EL (cell line): ENCODE measurements around the gene FCHSD1.
A peak's percentile ranks its signal among the peaks of the same experiment; 100 is the strongest.

ENCODE experiments used
- DNase-seq: peaks from one replicate; pipeline ENCODE4 v3.0.0-alpha.2; 2016

Gene FCHSD1

DNA sequence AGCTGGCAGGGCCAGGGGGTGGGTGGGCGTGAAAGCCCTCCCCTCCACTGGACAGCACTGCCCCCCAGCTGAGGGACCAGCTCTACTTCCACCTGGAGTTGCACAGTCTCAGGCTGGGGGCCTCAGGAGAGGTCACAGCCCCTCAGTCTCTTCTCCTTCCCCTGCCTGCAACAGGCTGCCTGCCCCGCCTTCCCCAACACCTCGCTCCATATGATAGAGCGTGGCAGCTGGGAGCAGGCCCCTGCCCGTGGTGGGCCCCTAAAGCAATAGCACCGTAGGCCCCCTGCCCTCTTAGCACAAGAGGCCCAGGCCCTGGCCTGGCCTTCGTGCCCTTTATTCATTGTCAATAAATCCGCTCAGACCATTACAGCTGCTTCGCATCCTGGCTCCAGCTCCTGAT lies 10.5 kb downstream of the FCHSD1 start:
- no peak for DNase-seq

DNA sequence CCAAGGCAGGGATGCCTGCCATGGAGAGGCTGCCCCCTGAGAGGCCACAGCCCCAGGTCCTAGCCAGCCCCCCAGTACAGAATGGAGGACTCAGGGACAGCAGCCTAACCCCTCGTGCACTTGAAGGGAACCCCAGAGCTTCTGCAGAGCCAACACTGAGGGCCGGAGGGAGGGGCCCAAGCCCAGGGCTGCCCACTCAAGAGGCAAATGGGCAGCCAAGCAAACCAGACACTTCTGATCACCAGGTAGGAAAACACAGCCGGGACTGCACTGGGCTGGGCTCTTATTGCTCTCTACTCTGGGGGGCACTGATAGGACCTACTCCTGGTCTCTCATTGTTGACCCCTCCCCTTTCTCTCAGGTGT lies 11.2 kb downstream of the FCHSD1 start:
- no peak for DNase-seq

DNA sequence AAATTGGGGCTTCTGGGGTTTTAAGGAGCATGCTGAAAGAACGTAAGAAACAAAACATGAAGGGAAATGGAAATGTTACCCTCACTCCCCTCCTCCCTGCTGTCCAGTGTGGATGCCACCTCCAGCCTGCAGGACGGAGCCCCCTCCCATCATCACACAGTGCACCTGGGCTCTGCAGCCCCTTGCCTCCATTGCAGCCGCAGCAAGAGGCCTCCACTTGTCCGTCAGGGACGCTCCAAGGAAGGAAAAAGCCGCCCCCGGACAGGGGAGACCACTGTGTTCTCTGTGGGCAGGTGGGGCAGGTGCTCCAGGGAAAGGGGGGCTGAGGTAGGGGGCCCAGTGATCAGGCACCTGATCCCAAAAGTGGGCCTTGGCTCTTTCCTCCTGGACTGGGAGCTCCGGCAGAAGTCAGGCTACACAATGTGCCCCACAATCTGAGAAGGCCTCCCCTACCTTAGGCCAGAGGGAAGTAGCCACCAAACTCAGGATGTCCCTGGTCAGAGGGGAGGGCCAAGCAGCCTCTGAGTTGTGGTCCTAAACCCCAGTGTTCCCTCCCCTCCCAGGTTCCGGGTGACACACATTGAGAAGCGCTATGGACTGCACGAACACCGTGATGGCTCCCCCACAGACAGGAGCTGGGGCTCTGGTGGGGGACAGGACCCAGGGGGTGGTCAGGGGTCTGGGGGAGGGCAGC lies 11.7 kb downstream of the FCHSD1 start:
- DNase-seq = no peak

DNA sequence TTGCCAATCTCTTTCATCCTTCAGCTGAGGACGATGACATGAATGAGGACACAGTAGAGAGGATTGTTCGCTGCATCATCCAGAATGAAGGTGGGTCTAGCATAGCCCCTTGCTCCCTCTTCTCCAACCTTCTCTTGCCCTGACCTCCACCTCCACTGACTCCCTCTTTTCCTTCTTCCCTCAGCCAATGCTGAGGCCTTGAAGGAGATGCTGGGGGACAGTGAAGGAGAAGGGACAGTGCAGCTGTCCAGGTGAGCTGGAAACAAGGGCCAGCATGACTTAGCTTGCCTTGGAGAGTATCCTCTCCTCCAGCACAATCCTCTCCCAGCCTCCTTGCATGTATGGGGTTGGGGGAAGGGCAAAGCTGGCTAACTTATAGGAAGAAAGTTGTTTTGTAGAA lies 12.4 kb downstream of the FCHSD1 start:
- no peak for DNase-seq

DNA sequence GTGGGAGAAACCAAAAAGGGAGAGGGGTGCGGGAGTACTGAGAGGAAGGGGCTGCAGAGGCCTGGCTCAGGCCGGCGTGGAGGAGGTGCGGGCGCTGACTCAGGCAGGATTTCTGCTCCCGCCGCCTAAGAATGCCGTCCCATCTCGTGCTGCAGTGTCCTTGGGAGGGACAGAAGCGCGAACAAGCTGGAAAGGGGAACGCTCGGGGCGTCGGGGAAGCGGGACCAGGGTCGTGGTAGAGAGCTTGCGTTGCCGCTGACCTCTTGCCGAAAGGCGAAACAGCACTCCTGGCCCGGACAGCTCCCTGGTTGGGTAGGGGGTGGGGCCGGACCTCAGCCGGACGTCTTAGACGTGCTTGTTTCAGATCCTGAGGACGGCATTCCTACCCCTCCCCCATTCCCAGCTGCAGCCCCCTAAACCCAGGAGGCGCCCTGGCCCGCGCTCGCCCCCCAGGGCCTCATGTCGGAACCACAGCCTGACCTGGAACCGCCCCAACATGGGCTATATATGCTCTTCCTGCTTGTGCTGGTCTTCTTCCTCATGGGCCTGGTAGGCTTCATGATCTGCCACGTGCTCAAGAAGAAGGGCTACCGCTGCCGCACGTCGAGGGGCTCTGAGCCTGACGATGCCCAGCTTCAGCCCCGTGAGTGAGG lies 13.3 kb downstream of the FCHSD1 start:
- DNase-seq = peak; percentile 67

DNA sequence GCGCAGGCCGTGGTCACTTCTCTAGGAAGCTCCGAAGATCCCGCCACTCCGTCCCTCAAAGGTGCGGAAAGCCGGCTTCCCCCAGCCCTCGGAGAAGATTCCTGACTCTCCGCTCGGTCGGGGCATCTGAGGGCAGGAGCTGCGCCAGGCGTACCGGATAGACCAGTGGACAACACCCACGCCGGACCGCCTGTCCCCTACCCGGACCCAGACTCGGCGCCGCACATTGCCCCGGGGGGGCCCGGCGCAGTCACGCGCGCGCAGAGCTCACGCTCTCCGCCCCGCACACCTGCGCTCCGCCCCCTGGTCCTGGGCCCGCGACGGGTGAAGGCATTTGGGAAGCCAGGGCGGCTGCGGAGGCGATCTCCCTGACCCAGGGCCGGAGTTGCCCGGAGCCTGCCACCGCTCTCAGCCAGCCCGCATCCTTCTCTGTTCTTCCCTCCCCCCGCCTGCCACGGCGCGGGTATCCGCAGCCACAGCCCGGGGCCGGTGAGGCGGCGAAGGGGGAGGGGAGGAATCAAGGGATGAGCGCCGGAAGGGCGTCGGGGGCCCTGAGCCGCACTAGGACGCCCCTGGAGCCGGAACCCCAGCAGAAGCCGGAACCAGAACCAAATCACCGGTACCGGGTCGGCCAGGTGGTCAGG lies 14.0 kb downstream of the FCHSD1 start:
- DNase-seq = peak; percentile 30

DNA sequence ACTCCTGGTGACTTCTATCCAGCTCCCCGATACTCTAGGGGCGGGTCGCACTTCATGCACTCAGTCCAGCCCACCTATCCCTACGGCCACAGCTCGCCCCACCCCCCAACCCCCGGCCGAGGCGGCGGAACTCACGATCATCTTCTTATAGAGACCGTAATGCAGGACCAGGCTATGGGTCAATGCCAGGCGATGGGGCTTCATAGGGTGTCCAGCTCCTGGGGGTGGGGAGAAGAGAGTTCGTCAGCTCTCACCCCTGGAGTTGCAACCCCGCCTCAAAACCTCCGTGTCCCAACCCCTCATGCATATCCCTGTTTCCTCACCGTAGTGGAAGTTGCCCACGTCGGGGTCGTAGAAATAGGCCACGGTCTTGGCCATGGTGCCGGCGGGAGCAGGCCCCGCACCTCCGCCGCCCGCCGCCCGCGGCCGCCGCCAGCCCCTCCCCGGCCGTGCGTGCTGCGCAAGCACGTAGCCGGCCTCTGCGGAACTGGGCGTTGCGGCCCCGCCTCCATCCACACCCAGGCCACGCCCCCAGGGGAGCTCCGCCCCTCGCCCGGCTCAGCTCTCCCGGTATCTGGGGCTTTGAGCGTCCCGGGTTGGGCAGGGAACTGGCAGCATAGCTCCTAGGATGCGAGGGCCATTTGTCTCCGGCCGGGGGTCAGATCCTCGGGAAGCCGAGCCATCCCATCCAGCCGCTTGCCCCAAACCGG lies 14.7 kb downstream of the FCHSD1 start, which contains the start of the genes HDAC3 and RELL2:
Gene HDAC3 (minus strand): TSS at position 437 of the 710 bp plus-strand sequence. CDS start 59 bp downstream, at position 378.
Gene RELL2 (plus strand): TSS at position 585 of the 710 bp plus-strand sequence. CDS start 1,229 bp downstream, outside the sequence.
- peak; percentile 92 for DNase-seq

DNA sequence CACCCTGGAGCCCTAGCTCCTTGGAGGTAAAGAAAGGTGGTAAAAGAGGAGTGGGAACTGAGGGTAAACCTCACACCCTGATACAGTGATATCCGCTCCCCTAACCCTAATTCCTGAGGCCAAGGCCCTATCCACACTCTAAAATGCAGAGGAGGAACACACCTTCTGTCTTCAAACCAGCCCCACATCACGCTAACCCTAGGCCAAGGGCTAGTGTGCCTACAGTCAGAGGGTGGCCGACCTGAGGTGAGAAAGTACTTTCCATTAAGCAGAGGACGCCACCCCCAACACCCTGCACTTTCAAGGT lies 15.2 kb downstream of the FCHSD1 start:
- no peak for DNase-seq

DNA sequence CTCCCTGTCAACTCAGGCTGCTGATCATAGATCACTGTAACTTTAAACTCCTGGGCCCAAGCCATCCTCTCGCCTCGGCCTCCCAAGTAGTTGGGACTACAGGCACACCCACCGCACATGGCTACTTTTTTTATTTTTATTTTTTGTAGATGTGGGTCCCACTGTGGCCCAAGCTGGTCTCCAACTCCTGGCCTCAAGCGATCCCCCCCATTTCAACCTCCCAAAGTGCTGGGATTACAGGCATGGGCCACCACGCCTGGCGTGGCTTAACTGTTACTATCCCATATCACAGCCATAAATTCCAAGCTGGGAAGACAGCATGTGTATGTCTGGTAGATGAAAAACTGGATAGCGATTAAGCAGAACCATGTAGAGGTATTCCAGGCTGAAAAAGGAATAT lies 15.6 kb downstream of the FCHSD1 start:
- no peak for DNase-seq

DNA sequence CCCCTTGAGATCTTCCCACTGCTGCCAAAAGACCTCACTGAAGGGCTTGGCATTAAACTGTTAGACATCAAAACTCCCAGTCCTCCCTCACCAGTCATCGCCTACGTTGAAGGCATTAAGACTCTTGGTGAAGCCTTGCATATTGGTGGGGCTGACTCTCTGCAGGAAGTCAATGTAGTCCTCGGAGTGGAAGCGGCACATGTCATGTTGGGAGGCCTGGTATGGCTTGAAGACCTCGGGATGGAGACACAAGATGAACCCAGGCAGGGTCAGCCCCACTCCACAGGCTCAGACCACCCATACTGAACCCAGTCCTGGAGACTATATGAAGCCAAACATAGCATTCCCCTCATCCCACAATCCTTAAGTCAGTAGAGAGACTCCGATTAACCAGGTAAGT lies 16.5 kb downstream of the FCHSD1 start:
- DNase-seq = no peak

DNA sequence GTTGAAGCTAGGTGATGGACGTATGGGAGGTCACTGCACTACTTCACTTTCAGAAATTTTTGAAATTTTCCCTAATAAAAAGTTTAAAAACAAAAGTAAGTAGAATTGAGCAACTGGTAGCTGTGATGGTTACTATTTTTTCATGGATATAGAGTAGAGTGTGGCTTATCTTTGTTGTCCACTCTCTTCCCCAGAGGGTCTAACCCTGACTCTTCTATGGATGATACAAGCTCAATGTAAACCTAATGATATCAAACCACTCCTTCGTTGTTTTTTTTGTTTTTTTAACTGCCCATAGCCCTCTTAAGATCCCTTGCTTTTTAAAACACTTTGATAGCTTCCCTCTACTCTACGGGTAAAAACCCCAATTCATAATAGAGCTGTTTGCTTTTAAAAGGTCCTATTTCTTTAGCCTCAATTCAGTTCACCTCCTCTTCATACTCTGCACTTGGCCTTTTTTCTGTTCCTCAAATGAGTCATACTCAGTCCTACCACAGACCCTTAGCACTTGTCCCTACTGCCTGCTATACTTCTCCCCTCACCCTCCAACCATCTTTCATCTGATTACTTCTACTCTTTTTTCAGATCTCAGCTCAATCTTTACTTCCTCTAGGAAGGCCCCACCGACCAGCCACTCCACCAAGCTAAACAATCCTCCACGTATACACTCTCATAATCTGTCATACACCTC lies 17.2 kb downstream of the FCHSD1 start:
- no peak for DNase-seq

DNA sequence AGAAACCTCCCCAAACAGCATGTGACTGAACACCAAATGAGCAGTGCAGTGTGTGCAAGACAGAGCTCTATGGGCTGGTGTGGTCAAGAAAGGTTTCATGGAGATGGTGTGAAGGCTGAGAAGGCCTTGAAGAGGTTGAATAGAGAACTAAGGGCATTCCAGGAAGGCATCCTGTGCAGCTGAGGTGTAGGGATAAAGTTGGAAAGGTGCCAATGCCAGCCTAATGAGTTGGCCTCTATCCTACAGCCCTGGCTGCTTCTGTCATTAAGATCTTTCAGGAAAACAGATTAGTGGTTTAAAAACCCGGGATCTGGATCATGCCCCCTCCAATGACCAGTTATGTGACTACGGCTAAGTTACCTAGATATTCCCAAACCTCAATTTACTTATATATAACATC lies 18.6 kb downstream of the FCHSD1 start:
- DNase-seq = no peak

DNA sequence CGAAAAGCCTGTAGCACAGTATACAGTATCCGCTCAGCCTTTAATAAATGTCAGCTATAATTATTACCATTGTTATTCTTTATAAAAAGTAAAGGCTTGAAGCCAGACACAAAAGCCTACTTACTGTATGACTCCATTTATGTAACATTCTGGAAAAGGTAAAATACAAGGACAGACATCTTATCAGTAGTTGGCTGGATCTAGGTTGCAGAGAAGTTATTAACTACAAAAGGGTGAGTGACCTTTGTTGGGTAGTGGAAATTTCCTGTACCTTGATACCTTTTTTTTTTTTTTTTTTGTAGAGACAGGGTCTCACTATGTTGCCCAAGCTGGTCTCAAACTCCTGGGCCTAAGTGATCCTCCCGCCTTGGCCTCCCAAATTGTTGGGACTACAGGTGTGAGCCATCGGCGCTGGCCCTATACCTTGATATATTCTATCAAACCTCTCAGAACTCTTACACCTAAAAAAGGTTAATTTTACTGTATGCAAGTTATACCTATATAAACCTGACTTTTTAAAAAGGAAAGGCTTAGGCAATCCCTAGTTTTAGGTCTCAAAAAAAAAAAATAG lies 20.6 kb downstream of the FCHSD1 start:
- no peak for DNase-seq

DNA sequence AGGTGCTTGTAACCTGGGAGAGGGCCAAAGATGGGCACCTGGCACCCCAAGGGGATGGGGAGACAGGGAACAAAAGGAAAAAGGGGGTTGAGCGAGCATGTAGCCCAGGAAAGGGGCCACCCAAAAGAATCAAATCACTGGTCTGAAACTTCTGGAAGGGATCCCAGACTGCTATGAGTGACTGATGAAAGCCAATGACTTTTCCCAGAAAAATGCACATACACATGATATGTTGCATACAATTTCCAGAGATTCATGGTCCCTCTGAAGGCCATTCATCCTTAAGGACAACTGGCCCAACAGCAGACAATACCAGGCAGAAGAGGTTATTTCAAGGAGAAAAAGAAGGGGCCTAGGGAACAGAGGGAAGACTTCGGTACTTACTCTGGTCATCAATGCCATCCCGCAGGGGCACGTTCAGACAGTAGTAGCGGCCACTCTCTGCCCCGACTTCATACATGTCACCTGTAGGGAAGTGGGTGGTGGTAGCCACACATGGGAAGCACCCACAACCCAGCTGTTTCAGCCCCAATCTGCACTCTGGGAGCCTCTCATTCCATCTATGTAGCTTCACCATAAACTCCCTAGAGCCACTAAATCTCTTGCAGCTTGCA lies 22.9 kb downstream of the FCHSD1 start:
- DNase-seq = peak; percentile 39

DNA sequence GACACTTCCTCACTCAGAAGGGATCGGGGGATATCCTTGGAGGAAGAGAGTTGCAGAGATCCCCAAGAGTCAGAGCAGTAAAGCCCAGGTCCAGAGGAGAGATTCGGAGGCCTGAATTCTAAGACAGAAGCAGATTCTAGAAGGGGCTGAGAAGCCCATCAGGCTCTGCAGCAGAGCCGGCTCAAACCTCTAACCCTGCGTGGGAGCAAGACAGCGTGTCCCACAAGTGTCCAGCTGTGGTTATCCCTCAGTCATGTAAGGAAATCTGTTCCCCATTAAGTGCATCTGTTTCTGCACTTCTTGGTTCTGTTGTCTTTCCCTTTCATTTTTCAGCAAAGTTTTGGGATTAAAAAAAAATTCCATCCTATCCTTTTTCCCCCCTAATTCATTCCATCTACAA lies 27.6 kb downstream of the FCHSD1 start:
- DNase-seq = no peak

DNA sequence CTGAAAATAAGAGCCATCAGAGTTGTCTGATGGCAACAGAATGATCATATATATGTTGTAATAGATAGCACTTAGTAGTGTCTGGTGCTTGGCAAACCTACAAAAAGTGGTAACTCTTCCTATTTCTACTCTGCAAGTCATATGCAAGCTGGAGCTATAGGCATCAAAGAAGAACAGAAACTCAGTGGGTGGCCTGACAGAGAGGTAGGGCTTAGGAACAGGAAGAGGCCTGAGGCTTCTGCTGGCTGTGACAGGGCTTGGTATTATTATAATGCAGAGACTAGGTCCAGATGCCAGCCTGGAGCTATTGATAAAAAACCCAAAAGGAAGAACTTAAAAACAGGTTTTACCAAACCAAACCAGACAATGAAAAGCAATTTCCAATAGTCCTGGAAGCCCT lies 28.0 kb downstream of the FCHSD1 start:
- no peak for DNase-seq

DNA sequence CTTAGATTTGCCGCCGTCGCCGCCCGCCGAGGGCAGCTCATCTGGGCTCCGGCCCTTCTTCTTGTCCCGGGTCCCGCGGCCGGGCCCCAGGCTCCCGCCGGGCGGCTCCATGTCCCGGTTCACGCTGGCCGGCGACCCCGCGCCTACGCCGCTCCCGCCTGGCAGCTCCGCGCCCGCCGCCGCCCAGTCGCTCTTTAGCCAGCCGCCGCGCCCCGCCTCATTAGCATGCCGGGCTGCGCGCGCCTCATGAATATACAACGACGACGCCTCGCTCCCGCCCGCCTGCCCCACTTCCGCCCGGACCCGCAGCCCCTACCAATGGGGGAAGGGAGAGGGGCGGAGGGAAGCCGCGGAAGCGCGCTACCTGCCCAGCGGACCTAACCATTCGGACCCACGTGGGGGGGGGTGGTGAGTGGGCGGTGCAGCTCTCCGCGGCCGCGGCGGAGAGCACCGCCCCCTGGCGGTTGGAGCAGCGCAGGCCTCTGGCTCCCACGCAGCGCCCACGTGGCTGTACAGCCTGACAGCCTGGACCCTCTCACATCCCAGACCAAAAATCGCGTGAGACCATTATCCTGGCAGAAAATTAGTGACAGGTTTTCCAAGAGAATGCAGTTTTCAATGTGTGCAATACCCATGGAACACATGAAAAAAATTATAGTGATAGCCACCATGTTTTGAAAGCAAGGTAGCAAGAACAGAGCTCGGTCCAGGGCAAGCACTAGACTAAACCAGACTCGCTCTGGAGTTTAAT lies 32.2 kb downstream of the FCHSD1 start, which contains the start of gene DIAPH1:
Gene DIAPH1 (minus strand): TSS at position 197 of the 751 bp plus-strand sequence. CDS start 86 bp downstream, at position 111.
- peak; percentile 97 for DNase-seq

DNA sequence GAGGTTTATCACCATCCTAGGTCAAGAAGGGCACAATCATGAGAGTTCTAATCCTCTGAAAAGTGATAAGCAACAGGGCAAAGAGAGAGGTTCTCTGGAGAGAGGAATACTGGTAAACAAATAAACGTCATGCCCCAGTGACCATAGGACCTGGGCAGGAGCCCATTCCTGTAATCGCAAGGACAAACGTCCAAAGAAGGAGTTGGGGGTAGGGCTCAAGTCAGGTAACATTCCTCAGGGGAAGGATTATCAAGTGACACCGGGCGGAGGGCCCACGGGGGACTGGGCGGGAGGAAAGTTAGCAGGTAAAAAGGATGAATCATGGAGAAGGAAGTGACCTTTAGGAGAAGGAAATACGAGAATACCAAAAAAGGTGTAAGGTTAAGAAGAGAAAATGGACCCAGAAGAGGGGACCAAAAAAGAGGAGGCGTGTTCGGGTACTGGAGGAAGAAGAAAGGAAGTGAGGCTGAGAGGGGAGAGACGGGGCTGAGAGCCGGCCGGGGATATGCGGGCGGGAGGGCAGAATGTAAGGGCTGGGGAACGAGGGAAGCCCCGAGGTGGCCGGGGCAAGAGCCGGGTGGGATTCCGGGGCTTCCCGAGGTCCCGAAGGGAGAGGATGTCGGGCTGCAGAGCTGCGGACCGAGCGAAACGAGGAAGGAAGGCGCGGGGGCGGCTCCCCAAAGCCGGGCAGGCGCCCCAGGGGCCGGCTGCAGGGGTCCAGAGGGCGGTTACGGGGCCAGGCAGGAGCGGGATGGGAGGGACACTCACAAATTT lies 33.0 kb downstream of the FCHSD1 start:
- peak; percentile 56 for DNase-seq

DNA sequence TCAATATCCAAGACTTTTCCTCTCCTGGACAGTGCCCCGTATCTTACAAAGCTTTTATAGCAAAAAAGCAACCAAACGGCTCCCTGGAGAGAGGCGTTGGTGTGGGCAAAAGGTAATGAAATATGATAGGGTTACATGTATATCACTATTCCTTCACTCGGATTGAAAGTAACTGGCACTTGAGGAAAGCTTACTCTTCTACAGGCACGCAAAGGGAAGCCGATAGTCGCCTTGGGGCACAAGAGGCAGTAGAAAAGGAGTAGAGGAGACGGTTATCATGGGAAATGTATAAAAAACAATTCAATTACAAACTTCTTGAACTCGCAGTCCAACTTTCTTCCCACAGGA lies 33.6 kb downstream of the FCHSD1 start:
- DNase-seq = no peak

DNA sequence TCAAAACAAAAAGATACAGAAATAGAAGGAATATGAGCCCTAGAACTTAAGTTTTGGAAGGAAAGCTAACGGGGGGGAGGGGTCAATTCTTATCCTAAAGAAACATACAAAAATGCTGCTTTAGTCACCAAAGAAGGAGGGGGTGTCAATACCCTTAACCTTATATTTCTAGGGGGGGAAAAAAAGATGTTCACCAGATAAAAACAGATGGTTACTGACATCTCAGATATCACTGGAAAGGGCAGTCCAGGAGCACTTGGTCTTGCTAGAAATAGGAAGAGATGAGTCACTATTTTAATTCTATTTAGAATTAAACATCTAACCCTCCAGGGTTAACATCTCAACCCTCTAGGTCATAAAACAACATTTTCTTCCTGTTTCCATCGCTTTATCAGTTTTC lies 34.1 kb downstream of the FCHSD1 start:
- no peak for DNase-seq
